ENCODE results near the gene HMGB1. TPM values are rescaled to one million over a fixed set of nuclear protein-coding genes. Genes with fewer than 3 reads are reported as not detected.

Gene HMGB1
- 380 TPM for polyA plus RNA-seq (ENCODE audit: insufficient read length)

GRCh38 chr13:30465593-30466357, at the start of gene HMGB1:
HMGB1 (minus strand) TSS chr13:30465936; CDS start chr13:30463680, 2,256 bp downstream.
- peak; percentile 98 for DNase-seq (ENCODE audit: low read depth)

- no peak for DNase-seq (ENCODE audit: low read depth)
These were observed 45.2 kb upstream of the HMGB1 start for GRCh38 chr13:30510811-30511371.

GRCh38 chr13:30510091-30510490, 44.4 kb upstream of the HMGB1 start:
- no peak for DNase-seq (ENCODE audit: low read depth)

- DNase-seq (ENCODE audit: low read depth), result no peak
These were observed 43.7 kb upstream of the HMGB1 start for GRCh38 chr13:30509254-30510050.

- no peak for DNase-seq (ENCODE audit: low read depth)
These were observed 38.3 kb upstream of the HMGB1 start for GRCh38 chr13:30504081-30504480.

- no peak for DNase-seq (ENCODE audit: low read depth)
These were observed 36.5 kb upstream of the HMGB1 start for GRCh38 chr13:30502237-30502636.

GRCh38 chr13:30499338-30499737, 33.6 kb upstream of the HMGB1 start:
- DNase-seq (ENCODE audit: low read depth), result no peak

- no peak for DNase-seq (ENCODE audit: low read depth)
These were observed 30.4 kb upstream of the HMGB1 start for GRCh38 chr13:30496147-30496546.

GRCh38 chr13:30495746-30496145, 30.0 kb upstream of the HMGB1 start:
- no peak for DNase-seq (ENCODE audit: low read depth)

- no peak for DNase-seq (ENCODE audit: low read depth)
These were observed 28.1 kb upstream of the HMGB1 start for GRCh38 chr13:30493658-30494381.

GRCh38 chr13:30487075-30487470, 21.3 kb upstream of the HMGB1 start:
- no peak for DNase-seq (ENCODE audit: low read depth)

- DNase-seq (ENCODE audit: low read depth), result no peak
These were observed 20.7 kb upstream of the HMGB1 start for GRCh38 chr13:30486230-30487074.

GRCh38 chr13:30481241-30481760, 15.6 kb upstream of the HMGB1 start:
- DNase-seq (ENCODE audit: low read depth), result no peak

GRCh38 chr13:30480292-30480950, 14.7 kb upstream of the HMGB1 start:
- no peak for DNase-seq (ENCODE audit: low read depth)

GRCh38 chr13:30479883-30480219, 14.1 kb upstream of the HMGB1 start:
- DNase-seq (ENCODE audit: low read depth), result no peak

GRCh38 chr13:30479154-30479882, 13.6 kb upstream of the HMGB1 start:
- DNase-seq (ENCODE audit: low read depth), result no peak

GRCh38 chr13:30477346-30478195, 11.8 kb upstream of the HMGB1 start:
- no peak for DNase-seq (ENCODE audit: low read depth)

- no peak for DNase-seq (ENCODE audit: low read depth)
These were observed 7.9 kb upstream of the HMGB1 start for GRCh38 chr13:30473675-30474074.

GRCh38 chr13:30466841-30467252, 1.1 kb upstream of the HMGB1 start:
- DNase-seq (ENCODE audit: low read depth), result no peak

Measured in forelimb muscle (tissue), 1 donor.